WERI-Rb-1 (cell line): ENCODE measurements around the gene NKX2-4.

Experiments used
- DNase-seq: peaks from one replicate; pipeline ENCODE4 v3.0.0-alpha.2; 2020
- H3K27ac ChIP-seq: fragments of 250-450 bp; sonication (Bioruptor Pico); 2 replicates; pipeline ENCODE4 v1.5.1; 2020; ENCODE audit warnings: mild to moderate bottlenecking, moderate library complexity
- H3K27me3 ChIP-seq: fragments of 250-450 bp; sonication (Bioruptor Pico); 2 replicates; pipeline ENCODE4 v1.5.1; 2021; ENCODE audit warnings: mild to moderate bottlenecking, low read depth, moderate library complexity; ENCODE audit not compliant: insufficient read depth, severe bottlenecking
- H3K36me3 ChIP-seq: fragments of 250-450 bp; sonication (Bioruptor Pico); 2 replicates; pipeline ENCODE4 v1.5.1; 2020; ENCODE audit warnings: mild to moderate bottlenecking, moderate library complexity
- H3K4me3 ChIP-seq: 2 replicates; pipeline ENCODE4 v1.5.1; 2011; ENCODE audit warnings: low read depth, mild to moderate bottlenecking, control low read depth, low read length
- H3K9me3 ChIP-seq: fragments of 250-450 bp; sonication (Bioruptor Pico); 2 replicates; pipeline ENCODE4 v1.5.1; 2021; ENCODE audit warnings: mild to moderate bottlenecking, moderate library complexity; ENCODE audit not compliant: severe bottlenecking
- CTCF ChIP-seq: IDR thresholded peaks from 2 replicates; pipeline ENCODE4 v1.5.1; 2011; ENCODE audit warnings: low read depth, mild to moderate bottlenecking, control low read depth, inconsistent platforms, low read length

The NKX2-4 gene

GRCh38 chr20:21355981-21356380, 41.3 kb downstream of the NKX2-4 start:
- Histone ChIP-seq H3K4me3 (no peak overlapping the region), H3K36me3 (peaks cover 59% of the 10 kb centered on the region), H3K27me3 (no peaks in the 10 kb centered on the region), H3K27ac (no peak overlapping the region), H3K9me3 (no peaks in the 10 kb centered on the region)
- no peak for DNase-seq
- no peak for TF ChIP-seq CTCF

GRCh38 chr20:21353236-21353635, 44.1 kb downstream of the NKX2-4 start:
- TF ChIP-seq CTCF, result no peak
- no peak for DNase-seq
- Histone ChIP-seq H3K27ac (no peak overlapping the region), H3K27me3 (no peaks in the 10 kb centered on the region), H3K9me3 (no peaks in the 10 kb centered on the region), H3K4me3 (no peak overlapping the region), H3K36me3 (peaks cover 59% of the 10 kb centered on the region)

GRCh38 chr20:21352703-21353102, 44.6 kb downstream of the NKX2-4 start:
- no peaks in the 10 kb centered on the region for H3K27me3 ChIP-seq
- DNase-seq, result no peak
- H3K4me3 ChIP-seq, result no peak overlapping the region
- H3K36me3 ChIP-seq, result peaks cover 59% of the 10 kb centered on the region
- H3K9me3 ChIP-seq, result no peaks in the 10 kb centered on the region
- TF ChIP-seq CTCF, result no peak
- no peak overlapping the region for H3K27ac ChIP-seq
